Body of pancreas (tissue), 4 donors: ENCODE results near the gene BMP6. TPM values are rescaled to one million over a fixed set of nuclear protein-coding genes. Genes with fewer than 3 reads are reported as not detected.

Source experiments
- ATAC-seq: fragments of 150-250 bp; one replicate; pipeline ENCODE4 v1.9.1; 2016
- DNase-seq, 4 donors: peaks; one replicate each; pipeline ENCODE4 v3.0.0-alpha.2; 2019
- H3K27ac ChIP-seq, 4 donors: fragments of 200-600 bp; sonication (generic); 1 replicate in 3 of 4; 2 replicates in 1 of 4; pipeline versions ENCODE4 v1.5.1 to v1.6.1; 2016 to 2019; ENCODE audit warnings: mild to moderate bottlenecking in 1 of 4, mixed read lengths in 1 of 4, moderate library complexity in 1 of 4
- H3K27me3 ChIP-seq, 2 donors: fragments of 200-600 bp; sonication (generic); one replicate each; pipeline ENCODE4 v1.6.0; 2016; ENCODE audit warnings: mild to moderate bottlenecking in 1 of 2
- H3K36me3 ChIP-seq, 2 donors: fragments of 200-600 bp; sonication (generic); replicated peaks in 1 of 2; 2 replicates each; pipeline ENCODE4 v1.5.1; 2016; ENCODE audit warnings: low read depth in 2 of 2; ENCODE audit not compliant: insufficient read depth in 1 of 2
- H3K4me1 ChIP-seq: fragments of 200-600 bp; sonication (generic); one replicate; pipeline ENCODE4 v1.6.0; 2016
- H3K4me3 ChIP-seq, 2 donors: fragments of 200-600 bp; sonication (generic); 1 replicate in 1 of 2; 2 replicates in 1 of 2; pipeline ENCODE4 v1.5.1; 2016 to 2019
- H3K9me3 ChIP-seq, 3 donors: fragments of 200-600 bp; sonication (generic); 1 replicate in 2 of 3; 2 replicates in 1 of 3; pipeline ENCODE4 v1.5.1; 2016
- CTCF ChIP-seq, 7 experiments: fragments of 450-650 bp in 4 of 7; fragments of 200-600 bp in 3 of 7; sonication (generic) in 3 of 7; IDR thresholded peaks; one replicate each; pipeline ENCODE4 v1.5.1; 2016 to 2019; ENCODE audit warnings: antibody characterized with exemption in 7 of 7
- POLR2A ChIP-seq, 3 donors: fragments of 450-650 bp; IDR thresholded peaks; one replicate each; pipeline ENCODE4 v1.6.1; 2016; ENCODE audit warnings: antibody characterized with exemption in 3 of 3, mild to moderate bottlenecking in 2 of 3
- WGBS, 2 donors: methylation state at CpG; one replicate each; pipeline ENCODE4 v1.1.5; 2017; 5-methylcytosine and 5-hydroxymethylcytosine counted together
- intact Hi-C: fragments of 100-400 bp; cut with DNase I; formaldehyde crosslinking; loops from one replicate; pipeline ENCODE4 v1.15.1; 2023
- total RNA-seq, 2 donors: library from RNA; depleted of rRNA; stranded (reverse); fragments of >200 nt; gene quantifications; one replicate each; pipeline ENCODE4 v1.1.0, GENCODE V29; 2016

Gene BMP6
- total RNA-seq, 2 donors from 2014 or later: 1.6 to 1.8 TPM

GRCh38 chr6:7921046-7921445, 195.1 kb downstream of the BMP6 start:
- TF ChIP-seq CTCF (IDR thresholded peaks at IDR 0.05) (no peak), POLR2A (IDR thresholded peaks at IDR 0.05) (no peak)
- Histone ChIP-seq H3K27me3 (no peaks in the 10 kb centered on the region), H3K36me3 (no peaks in the 10 kb centered on the region), H3K27ac (no peak overlapping the region), H3K4me3 (no peak overlapping the region), H3K4me1 (no peaks in the 10 kb centered on the region), H3K9me3 (no peaks in the 10 kb centered on the region)
- ATAC-seq (no peak), DNase-seq (no peak)
- WGBS, 2 donors: 47 to 51% methylated on average over 4 of the region's 4 CpGs
- intact Hi-C loops: no loop called here

- TF ChIP-seq CTCF (IDR thresholded peaks at IDR 0.05) (no peak), POLR2A (IDR thresholded peaks at IDR 0.05) (no peak)
- WGBS, 2 donors: 57 to 60% methylated on average over 5 of the region's 5 CpGs
- H3K4me1 ChIP-seq: no peaks in the 10 kb centered on the region
- no peaks in the 10 kb centered on the region for H3K27me3 ChIP-seq
- DNase-seq: no peak
- H3K9me3 ChIP-seq: no peaks in the 10 kb centered on the region
- H3K27ac ChIP-seq: no peak overlapping the region
- no peaks in the 10 kb centered on the region for H3K36me3 ChIP-seq
- intact Hi-C loops: no loop called here
- ATAC-seq: no peak
- H3K4me3 ChIP-seq: no peak overlapping the region
These were observed 195.8 kb downstream of the BMP6 start for GRCh38 chr6:7921632-7922092.

GRCh38 chr6:7922596-7922995, 196.7 kb downstream of the BMP6 start:
- TF ChIP-seq CTCF (IDR thresholded peaks at IDR 0.05) (no peak), POLR2A (IDR thresholded peaks at IDR 0.05) (no peak)
- no peak for DNase-seq
- ATAC-seq: no peak
- intact Hi-C loops: no loop called here
- Histone ChIP-seq H3K4me3 (peak overlapping the region in 1 of 2 donors; percentile 2), H3K4me1 (no peaks in the 10 kb centered on the region), H3K9me3 (no peaks in the 10 kb centered on the region), H3K27ac (no peak overlapping the region), H3K36me3 (no peaks in the 10 kb centered on the region), H3K27me3 (no peaks in the 10 kb centered on the region)
- WGBS, 2 donors: 93 to 96% methylated on average over 1 of the region's 1 CpG

GRCh38 chr6:7924867-7925266, 199.0 kb downstream of the BMP6 start:
- DNase-seq: no peak
- H3K9me3 ChIP-seq: no peaks in the 10 kb centered on the region
- TF ChIP-seq CTCF (IDR thresholded peaks at IDR 0.05): no peak
- no peak for TF ChIP-seq POLR2A (IDR thresholded peaks at IDR 0.05)
- ATAC-seq: no peak
- no peaks in the 10 kb centered on the region for H3K36me3 ChIP-seq
- intact Hi-C loops: no loop called here
- no peak overlapping the region for H3K4me3 ChIP-seq
- H3K27me3 ChIP-seq: no peaks in the 10 kb centered on the region
- no peaks in the 10 kb centered on the region for H3K4me1 ChIP-seq
- H3K27ac ChIP-seq: no peak overlapping the region

Other genes with a start within 250 kb of the BMP6 start
- gene DSP, start 184.4 kb upstream of the BMP6 start, total RNA-seq: 100 to 1,000 TPM in 1 of 2 donors, 10 to 100 TPM in 1; 85.0 to 127 TPM
- 10 to 100 TPM in 1 of 2 donors, 1 to 10 TPM in 1; 8.6 to 18.7 TPM for gene SNRNP48, start 135.9 kb upstream of the BMP6 start, total RNA-seq
- gene TXNDC5, start 184.7 kb downstream of the BMP6 start, total RNA-seq: 100 to 1,000 TPM; 104 to 112 TPM